CD4-positive, alpha-beta T cell treated with Interleukin-2 at 100 ng/mL for 4 hours (primary cell): ENCODE data around the gene PGAP2.
A peak's percentile ranks its signal among the peaks of the same experiment; 100 is the strongest.

Source experiments
- DNase-seq: peaks from one replicate; pipeline ENCODE4 v3.0.0-alpha.2; 2020; ENCODE audit warnings: low spot score

PGAP2 gene

GRCh38 chr11:3855808-3856491, 47.6 kb downstream of the PGAP2 start:
- DNase-seq: no peak

GRCh38 chr11:3856856-3857553, 48.6 kb downstream of the PGAP2 start:
- DNase-seq: no peak

DNA sequence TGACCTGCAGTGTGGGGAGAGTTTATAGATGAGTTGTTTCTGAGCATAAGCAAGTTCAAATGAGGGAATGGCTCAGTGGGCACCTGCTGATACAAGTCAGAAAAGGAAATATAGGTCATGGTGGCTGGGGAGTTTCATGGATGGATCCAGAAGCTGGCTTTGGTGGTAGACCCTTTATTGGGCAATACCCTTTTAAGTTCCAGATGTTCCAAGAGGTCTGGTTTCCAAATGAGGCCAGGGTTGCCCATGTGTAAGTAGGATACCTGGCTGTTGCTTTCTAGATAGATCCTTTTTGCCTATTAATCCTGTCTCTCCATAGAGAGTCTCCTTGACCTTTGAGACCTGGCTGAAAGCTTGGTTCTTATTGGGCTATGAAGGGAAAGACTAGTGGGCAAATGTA, 49.3 kb downstream of the PGAP2 start:
- DNase-seq: no peak

GRCh38 chr11:3859373-3859881, 51.1 kb downstream of the PGAP2 start:
- no peak for DNase-seq

DNA sequence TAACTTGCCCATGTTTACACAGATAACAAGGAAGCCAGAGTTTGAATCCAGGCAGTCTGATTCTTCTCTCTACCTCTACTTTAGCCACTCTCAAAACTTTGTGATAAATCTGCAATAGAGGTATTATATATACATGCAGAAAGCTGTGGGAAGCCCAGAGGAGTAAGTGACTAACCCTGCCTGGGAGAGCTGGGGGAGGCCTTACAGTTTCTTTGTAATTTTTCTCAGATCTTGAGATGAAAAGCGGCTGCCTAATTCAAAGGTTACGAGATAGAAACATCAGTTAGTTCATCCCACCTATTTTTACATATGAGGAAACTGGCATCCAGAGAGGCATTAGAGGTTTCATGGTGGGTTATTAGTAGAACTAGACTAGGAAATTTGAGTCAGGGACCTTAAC, 52.0 kb downstream of the PGAP2 start:
- DNase-seq: peak; percentile 63

- DNase-seq: peak; percentile 60
Measured at GRCh38 chr11:3860898-3861393, 52.6 kb downstream of the PGAP2 start.

- no peak for DNase-seq
Measured at GRCh38 chr11:3861683-3862082, 53.3 kb downstream of the PGAP2 start.

DNA sequence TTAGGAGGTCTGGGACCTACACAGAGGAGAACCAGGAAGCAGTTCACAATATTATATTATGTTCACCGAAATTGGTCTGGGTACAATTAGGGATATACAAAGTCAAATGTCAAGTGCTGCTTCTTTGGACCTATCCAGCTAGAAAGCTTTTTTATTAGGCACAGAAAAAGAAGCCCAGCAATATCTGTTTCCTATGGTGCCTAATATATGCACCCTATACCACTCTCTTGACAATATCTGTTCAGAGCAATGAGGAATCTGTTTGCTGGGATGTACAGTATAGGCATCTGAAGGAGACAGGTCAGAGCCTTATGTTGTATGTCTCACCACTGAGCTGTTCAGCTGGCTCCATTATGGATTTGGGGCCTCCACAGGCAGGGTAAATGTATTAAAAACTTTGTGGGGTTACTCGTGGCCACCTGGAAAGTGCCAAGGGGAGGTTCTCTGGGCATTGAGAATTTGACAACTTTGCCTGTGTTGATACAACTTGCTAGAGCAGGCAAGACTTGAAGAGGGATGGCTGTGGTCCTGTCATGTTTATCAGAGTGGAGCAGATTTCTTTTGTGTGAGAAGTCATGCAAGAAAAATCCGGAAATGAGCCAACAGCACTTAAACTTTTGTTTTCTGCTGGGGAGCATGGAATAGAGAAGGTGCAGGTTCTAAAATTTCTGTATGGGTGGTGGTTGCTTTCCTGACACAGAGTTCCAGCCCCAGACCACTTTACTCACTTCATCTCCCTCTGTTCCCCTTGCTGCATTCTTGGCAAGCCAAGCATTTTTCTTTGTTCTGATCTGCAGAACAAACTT, 57.2 kb downstream of the PGAP2 start:
- DNase-seq: no peak

DNA sequence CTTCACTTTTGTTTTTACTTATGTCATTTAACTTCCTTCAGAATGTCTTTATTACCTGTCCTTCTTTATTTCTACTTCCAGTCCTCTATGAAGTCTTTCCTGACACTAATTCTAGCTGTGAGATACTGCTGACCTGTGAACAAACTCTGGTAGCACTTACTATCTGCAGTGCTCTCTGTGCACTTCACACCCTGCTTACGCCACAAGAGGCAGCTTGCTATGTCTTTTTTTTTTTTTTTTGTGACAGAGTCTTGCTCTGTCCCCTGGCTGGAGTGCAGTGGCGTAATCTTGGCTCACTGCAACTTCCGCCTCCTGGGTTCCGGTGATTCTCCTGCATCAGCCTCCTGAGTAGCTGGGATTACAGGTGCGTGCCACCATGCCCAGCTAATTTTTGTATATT, 57.8 kb downstream of the PGAP2 start:
- no peak for DNase-seq

DNA sequence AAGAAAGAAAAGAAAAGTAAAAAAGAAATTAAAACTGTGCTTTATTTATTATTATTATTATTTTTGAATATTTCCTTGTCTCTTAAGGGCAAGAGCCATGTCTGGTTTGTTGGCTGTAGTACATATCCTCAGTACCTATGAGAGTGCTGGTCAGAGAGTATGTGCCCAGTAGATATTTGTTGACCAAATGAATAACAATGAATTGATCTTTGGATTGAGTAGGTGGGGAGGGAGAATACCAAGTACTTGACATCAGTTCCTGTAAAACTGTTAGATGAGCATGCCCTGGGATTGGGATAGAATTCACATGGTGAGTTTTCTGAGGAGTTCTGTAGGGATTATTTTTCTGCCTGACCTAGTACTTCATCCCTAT, 58.5 kb downstream of the PGAP2 start:
- DNase-seq: no peak

GRCh38 chr11:3867209-3868091, 59.1 kb downstream of the PGAP2 start:
- no peak for DNase-seq

GRCh38 chr11:3873712-3874349, 65.5 kb downstream of the PGAP2 start:
- DNase-seq: no peak
